ENCODE data around the gene RBM20. TPM values are rescaled to one million over a fixed set of nuclear protein-coding genes. Genes with fewer than 3 reads are reported as not detected.

RBM20 gene
- total RNA-seq, 1 donor from 2014 or later = 1.0 TPM

GRCh38 chr10:110841767-110842267 lies 197.7 kb downstream of the RBM20 start:
- H3K27ac Mint-ChIP-seq (ENCODE audit: unreplicated experiment) = no peak overlapping the region

GRCh38 chr10:110842326-110842904 lies 198.3 kb downstream of the RBM20 start:
- Mint-ChIP-seq H3K9me3 (ENCODE audit: unreplicated experiment) (no peaks in the 10 kb centered on the region), H3K4me3 (ENCODE audit: unreplicated experiment) (no peak overlapping the region), H3K36me3 (ENCODE audit: low read depth, unreplicated experiment) (no peaks in the 10 kb centered on the region), H3K27me3 (ENCODE audit: unreplicated experiment) (peaks cover 16% of the 10 kb centered on the region), H3K27ac (ENCODE audit: unreplicated experiment) (no peak overlapping the region), H3K4me1 (ENCODE audit: unreplicated experiment) (peaks cover 20% of the 10 kb centered on the region)
- no peak for DNase-seq (ENCODE audit: low spot score)
- no peak for TF ChIP-seq CTCF (IDR thresholded peaks at IDR 0.05; ENCODE audit: unreplicated experiment)

More at GRCh38 chr10:110841767-110842267, 197.7 kb downstream of the RBM20 start:
- TF ChIP-seq CTCF (IDR thresholded peaks at IDR 0.05; ENCODE audit: unreplicated experiment) = no peak
- Mint-ChIP-seq H3K27me3 (ENCODE audit: unreplicated experiment) (peaks cover 12% of the 10 kb centered on the region), H3K9me3 (ENCODE audit: unreplicated experiment) (no peaks in the 10 kb centered on the region), H3K4me1 (ENCODE audit: unreplicated experiment) (peaks cover 20% of the 10 kb centered on the region), H3K4me3 (ENCODE audit: unreplicated experiment) (no peak overlapping the region), H3K36me3 (ENCODE audit: low read depth, unreplicated experiment) (no peaks in the 10 kb centered on the region)
- DNase-seq (ENCODE audit: low spot score) = no peak

GRCh38 chr10:110843031-110843430 lies 198.9 kb downstream of the RBM20 start:
- no peak overlapping the region for H3K4me3 Mint-ChIP-seq (ENCODE audit: unreplicated experiment)
- H3K27ac Mint-ChIP-seq (ENCODE audit: unreplicated experiment) = no peak overlapping the region
- no peaks in the 10 kb centered on the region for H3K36me3 Mint-ChIP-seq (ENCODE audit: low read depth, unreplicated experiment)
- no peaks in the 10 kb centered on the region for H3K9me3 Mint-ChIP-seq (ENCODE audit: unreplicated experiment)
- DNase-seq (ENCODE audit: low spot score) = no peak
- H3K27me3 Mint-ChIP-seq (ENCODE audit: unreplicated experiment) = peaks cover 16% of the 10 kb centered on the region
- peaks cover 16% of the 10 kb centered on the region for H3K4me1 Mint-ChIP-seq (ENCODE audit: unreplicated experiment)
- no peak for TF ChIP-seq CTCF (IDR thresholded peaks at IDR 0.05; ENCODE audit: unreplicated experiment)

- H3K27ac Mint-ChIP-seq (ENCODE audit: unreplicated experiment) = no peak overlapping the region
These were observed 199.9 kb downstream of the RBM20 start for GRCh38 chr10:110843796-110844616.

More at GRCh38 chr10:110843796-110844616, 199.9 kb downstream of the RBM20 start:
- no peak for DNase-seq (ENCODE audit: low spot score)
- H3K9me3 Mint-ChIP-seq (ENCODE audit: unreplicated experiment) = no peaks in the 10 kb centered on the region
- peaks cover 15% of the 10 kb centered on the region for H3K4me1 Mint-ChIP-seq (ENCODE audit: unreplicated experiment)
- H3K27me3 Mint-ChIP-seq (ENCODE audit: unreplicated experiment) = peaks cover 16% of the 10 kb centered on the region
- H3K36me3 Mint-ChIP-seq (ENCODE audit: low read depth, unreplicated experiment) = no peaks in the 10 kb centered on the region
- H3K4me3 Mint-ChIP-seq (ENCODE audit: unreplicated experiment) = no peak overlapping the region
- TF ChIP-seq CTCF (IDR thresholded peaks at IDR 0.05; ENCODE audit: unreplicated experiment) = no peak
